Astrocyte of the spinal cord (primary cell): ENCODE data around the gene SMIM5.

ENCODE experiments used
- DNase-seq: peaks from one replicate; pipeline ENCODE4 v3.0.0; 2011; ENCODE audit warnings: low read depth, low spot score
- H3K4me3 ChIP-seq: 2 replicates; pipeline ENCODE4 v1.5.1; 2011; ENCODE audit warnings: low read depth, mild to moderate bottlenecking, low read length, moderate library complexity
- CTCF ChIP-seq: IDR thresholded peaks from 2 replicates; pipeline ENCODE4 v1.5.1; 2012; ENCODE audit warnings: low read depth, mild to moderate bottlenecking, low read length, inconsistent platforms
- in situ Hi-C: cut with HindIII; loops from 2 replicates; pipeline ENCODE4 v1.10.0; 2017; ENCODE audit warnings: low sequenced_read_pairs

The SMIM5 gene

GRCh38 chr17:75604034-75604695 lies 29.1 kb upstream of the SMIM5 start:
- TF ChIP-seq CTCF = no peak
- no peak for DNase-seq
- no peak overlapping the region for H3K4me3 ChIP-seq
- in situ Hi-C loops = no loop called here

GRCh38 chr17:75605790-75606189 lies 27.4 kb upstream of the SMIM5 start:
- H3K4me3 ChIP-seq = no peak overlapping the region
- in situ Hi-C loops = no loop called here
- TF ChIP-seq CTCF = no peak
- no peak for DNase-seq

- in situ Hi-C loops = no loop called here
- no peak for DNase-seq
- no peak for TF ChIP-seq CTCF
- no peak overlapping the region for H3K4me3 ChIP-seq
These were observed 26.1 kb upstream of the SMIM5 start for GRCh38 chr17:75607086-75607485.

GRCh38 chr17:75610103-75610984 lies 22.9 kb upstream of the SMIM5 start:
- no peak for TF ChIP-seq CTCF
- DNase-seq = no peak
- in situ Hi-C loops = no loop called here
- H3K4me3 ChIP-seq = no peak overlapping the region

- in situ Hi-C loops = no loop called here
- no peak for TF ChIP-seq CTCF
- no peak for DNase-seq
- H3K4me3 ChIP-seq = no peak overlapping the region
These were observed 21.3 kb upstream of the SMIM5 start for GRCh38 chr17:75611851-75612429.

- TF ChIP-seq CTCF = no peak
- H3K4me3 ChIP-seq = no peak overlapping the region
- in situ Hi-C loops = no loop called here
- no peak for DNase-seq
These were observed 20.2 kb upstream of the SMIM5 start for GRCh38 chr17:75612906-75613626.
